ENCODE measurements around the gene MCFD2. TPM values are rescaled to one million over a fixed set of nuclear protein-coding genes. Genes with fewer than 3 reads are reported as not detected.
A peak's percentile ranks its signal among the peaks of the same experiment; 100 is the strongest.

Gene MCFD2
- total and polyA plus RNA-seq, 8 donors: 78.0 to 121 (median 86.5) TPM

- H3K27me3 ChIP-seq: no peaks in the 10 kb centered on the region
- no peak overlapping the region for H3K27ac ChIP-seq
- TF ChIP-seq CTCF (IDR thresholded peaks at IDR 0.05): no peak
- H3K4me1 ChIP-seq: peaks cover 0 to 5% of the 10 kb centered on the region in 2 donors
- H3K4me3 ChIP-seq: no peak overlapping the region
- intact Hi-C loops (cut with DNase I): loop anchor here in 1 of 2 donors (5.0 kb wide), 1 partner anchor 254 kb away; no protein-coding TSS in a partner anchor
- no peaks in the 10 kb centered on the region for H3K36me3 ChIP-seq
- DNase-seq: no peak
- no peak for ATAC-seq
- H3K9me3 ChIP-seq: no peaks in the 10 kb centered on the region
These were observed 29.2 kb downstream of the MCFD2 start for GRCh38 chr2:46886268-46887027.

- no peak for ATAC-seq
- Histone ChIP-seq H3K4me1 (peaks cover 0 to 5% of the 10 kb centered on the region in 2 donors), H3K27ac (peak overlapping the region in 1 of 2 donors; percentile 44), H3K27me3 (no peaks in the 10 kb centered on the region), H3K4me3 (no peak overlapping the region), H3K36me3 (no peaks in the 10 kb centered on the region), H3K9me3 (no peaks in the 10 kb centered on the region)
- intact Hi-C loops (cut with DNase I): loop anchor here in 1 of 2 donors (5.0 kb wide), 1 partner anchor 253 kb away; no protein-coding TSS in a partner anchor
- TF ChIP-seq CTCF (IDR thresholded peaks at IDR 0.05): no peak
- no peak for DNase-seq
These were observed 30.2 kb downstream of the MCFD2 start for GRCh38 chr2:46885376-46885775.

GRCh38 chr2:46879511-46879910 is 36.1 kb downstream of the MCFD2 start:
- Histone ChIP-seq H3K27ac (no peak overlapping the region), H3K4me3 (no peak overlapping the region), H3K36me3 (no peaks in the 10 kb centered on the region), H3K4me1 (peaks cover 0 to 16% of the 10 kb centered on the region in 2 donors), H3K9me3 (no peaks in the 10 kb centered on the region), H3K27me3 (no peaks in the 10 kb centered on the region)
- ATAC-seq (no peak), DNase-seq (no peak)
- intact Hi-C loops (cut with DNase I): no loop called here
- TF ChIP-seq CTCF (IDR thresholded peaks at IDR 0.05): no peak

GRCh38 chr2:46878886-46879285 is 36.7 kb downstream of the MCFD2 start:
- TF ChIP-seq CTCF (IDR thresholded peaks at IDR 0.05): no peak
- H3K36me3 ChIP-seq: no peaks in the 10 kb centered on the region
- H3K9me3 ChIP-seq: no peaks in the 10 kb centered on the region
- no peak overlapping the region for H3K4me3 ChIP-seq
- no peak overlapping the region for H3K27ac ChIP-seq
- no peaks in the 10 kb centered on the region for H3K27me3 ChIP-seq
- peak in 3 of 4 donors; percentile 48 to 77 (median 59) for DNase-seq
- ATAC-seq: peak; percentile 10
- intact Hi-C loops (cut with DNase I): no loop called here
- peaks cover 0 to 22% of the 10 kb centered on the region in 2 donors for H3K4me1 ChIP-seq

- Histone ChIP-seq H3K27ac (no peak overlapping the region), H3K4me1 (peaks cover 0 to 27% of the 10 kb centered on the region in 2 donors), H3K27me3 (no peaks in the 10 kb centered on the region), H3K4me3 (no peak overlapping the region), H3K36me3 (no peaks in the 10 kb centered on the region), H3K9me3 (no peaks in the 10 kb centered on the region)
- no peak for ATAC-seq
- intact Hi-C loops (cut with DNase I): no loop called here
- no peak for TF ChIP-seq CTCF (IDR thresholded peaks at IDR 0.05)
- no peak for DNase-seq
These were observed 37.2 kb downstream of the MCFD2 start for GRCh38 chr2:46878240-46878877.
